ENCODE data around the gene SPAG16.

The SPAG16 gene

GRCh38 chr2:213281156-213281555, 3.1 kb upstream of the SPAG16 start:
- Mint-ChIP-seq H3K4me1 (ENCODE audit: low read depth in 2 of 2) (peaks cover 8 to 23% of the 10 kb centered on the region in 2 donors), H3K27me3 (peaks cover 15 to 25% of the 10 kb centered on the region in 2 donors), H3K9me3 (no peaks in the 10 kb centered on the region), H3K27ac (no peak overlapping the region), H3K4me3 (no peak overlapping the region), H3K36me3 (ENCODE audit: insufficient read depth) (peaks cover 15% of the 10 kb centered on the region)
- no peak for ATAC-seq (replicated peaks)
- DNase-seq: no peak

- no peak for DNase-seq
- peaks cover 15% of the 10 kb centered on the region for H3K36me3 Mint-ChIP-seq (ENCODE audit: insufficient read depth)
- no peak for ATAC-seq (replicated peaks)
- H3K27ac Mint-ChIP-seq: no peak overlapping the region
- no peaks in the 10 kb centered on the region for H3K27me3 Mint-ChIP-seq
- H3K9me3 Mint-ChIP-seq: no peaks in the 10 kb centered on the region
- peak overlapping the region; percentile 34 to 96 for H3K4me3 Mint-ChIP-seq
- H3K4me1 Mint-ChIP-seq (ENCODE audit: low read depth in 2 of 2): peaks cover 15 to 36% of the 10 kb centered on the region in 2 donors
Observed at GRCh38 chr2:213285404-213285803, 1.1 kb downstream of the SPAG16 start.

GRCh38 chr2:213286161-213286560, 1.9 kb downstream of the SPAG16 start:
- no peak for DNase-seq
- Mint-ChIP-seq H3K4me3 (no peak overlapping the region), H3K36me3 (ENCODE audit: insufficient read depth) (peaks cover 15% of the 10 kb centered on the region), H3K9me3 (no peaks in the 10 kb centered on the region), H3K4me1 (ENCODE audit: low read depth in 2 of 2) (peaks cover 15 to 38% of the 10 kb centered on the region in 2 donors), H3K27ac (no peak overlapping the region), H3K27me3 (no peaks in the 10 kb centered on the region)
- no peak for ATAC-seq (replicated peaks)

- Mint-ChIP-seq H3K4me3 (no peak overlapping the region), H3K27me3 (no peaks in the 10 kb centered on the region), H3K27ac (no peak overlapping the region), H3K4me1 (ENCODE audit: low read depth in 2 of 2) (peaks cover 14 to 39% of the 10 kb centered on the region in 2 donors), H3K36me3 (ENCODE audit: insufficient read depth) (peaks cover 6% of the 10 kb centered on the region), H3K9me3 (no peaks in the 10 kb centered on the region)
- DNase-seq (no peak), ATAC-seq (replicated peaks) (no peak)
Observed at GRCh38 chr2:213288913-213289700, 4.8 kb downstream of the SPAG16 start.

GRCh38 chr2:213290501-213290900, 6.2 kb downstream of the SPAG16 start:
- DNase-seq (no peak), ATAC-seq (replicated peaks) (no peak)
- Mint-ChIP-seq H3K27ac (peak overlapping the region in 1 of 2 donors; percentile 30), H3K27me3 (no peaks in the 10 kb centered on the region), H3K4me3 (no peak overlapping the region), H3K36me3 (ENCODE audit: insufficient read depth) (no peaks in the 10 kb centered on the region), H3K4me1 (ENCODE audit: low read depth in 2 of 2) (peaks cover 11 to 32% of the 10 kb centered on the region in 2 donors), H3K9me3 (no peaks in the 10 kb centered on the region)

- H3K9me3 Mint-ChIP-seq: no peaks in the 10 kb centered on the region
- no peak overlapping the region for H3K27ac Mint-ChIP-seq
- H3K4me1 Mint-ChIP-seq (ENCODE audit: low read depth in 2 of 2): peaks cover 4 to 12% of the 10 kb centered on the region in 2 donors
- H3K27me3 Mint-ChIP-seq: no peaks in the 10 kb centered on the region
- no peak overlapping the region for H3K4me3 Mint-ChIP-seq
- ATAC-seq (replicated peaks) (no peak), DNase-seq (no peak)
- no peaks in the 10 kb centered on the region for H3K36me3 Mint-ChIP-seq (ENCODE audit: insufficient read depth)
Observed at GRCh38 chr2:213296270-213296669, 12.0 kb downstream of the SPAG16 start.

GRCh38 chr2:213306316-213306942, 22.2 kb downstream of the SPAG16 start:
- Mint-ChIP-seq H3K27me3 (no peaks in the 10 kb centered on the region), H3K36me3 (ENCODE audit: insufficient read depth) (no peaks in the 10 kb centered on the region), H3K9me3 (peaks cover 3 to 6% of the 10 kb centered on the region in 2 donors), H3K4me3 (no peak overlapping the region), H3K4me1 (ENCODE audit: low read depth in 2 of 2) (no peaks in the 10 kb centered on the region), H3K27ac (no peak overlapping the region)
- no peak for ATAC-seq (replicated peaks)
- no peak for DNase-seq

GRCh38 chr2:213315168-213315876, 31.1 kb downstream of the SPAG16 start:
- no peaks in the 10 kb centered on the region for H3K9me3 Mint-ChIP-seq
- H3K27ac Mint-ChIP-seq: no peak overlapping the region
- no peaks in the 10 kb centered on the region for H3K27me3 Mint-ChIP-seq
- ATAC-seq (replicated peaks): no peak
- DNase-seq: no peak
- no peaks in the 10 kb centered on the region for H3K36me3 Mint-ChIP-seq (ENCODE audit: insufficient read depth)
- no peak overlapping the region for H3K4me3 Mint-ChIP-seq
- no peaks in the 10 kb centered on the region for H3K4me1 Mint-ChIP-seq (ENCODE audit: low read depth in 2 of 2)

GRCh38 chr2:213316001-213316735, 31.9 kb downstream of the SPAG16 start:
- Mint-ChIP-seq H3K4me3 (no peak overlapping the region), H3K4me1 (ENCODE audit: low read depth in 2 of 2) (no peaks in the 10 kb centered on the region), H3K27me3 (no peaks in the 10 kb centered on the region), H3K36me3 (ENCODE audit: insufficient read depth) (no peaks in the 10 kb centered on the region), H3K9me3 (no peaks in the 10 kb centered on the region), H3K27ac (no peak overlapping the region)
- ATAC-seq (replicated peaks): no peak
- no peak for DNase-seq

- Mint-ChIP-seq H3K9me3 (no peaks in the 10 kb centered on the region), H3K36me3 (ENCODE audit: insufficient read depth) (no peaks in the 10 kb centered on the region), H3K27ac (no peak overlapping the region), H3K27me3 (no peaks in the 10 kb centered on the region), H3K4me3 (no peak overlapping the region), H3K4me1 (ENCODE audit: low read depth in 2 of 2) (no peaks in the 10 kb centered on the region)
- DNase-seq (no peak), ATAC-seq (replicated peaks) (no peak)
Observed at GRCh38 chr2:213317929-213318328, 33.7 kb downstream of the SPAG16 start.

- Mint-ChIP-seq H3K36me3 (ENCODE audit: insufficient read depth) (no peaks in the 10 kb centered on the region), H3K27me3 (no peaks in the 10 kb centered on the region), H3K9me3 (no peaks in the 10 kb centered on the region), H3K4me3 (no peak overlapping the region), H3K27ac (no peak overlapping the region), H3K4me1 (ENCODE audit: low read depth in 2 of 2) (no peaks in the 10 kb centered on the region)
- ATAC-seq (replicated peaks): no peak
- DNase-seq: no peak
Observed at GRCh38 chr2:213320604-213321003, 36.3 kb downstream of the SPAG16 start.

GRCh38 chr2:213336253-213336770, 52.0 kb downstream of the SPAG16 start:
- H3K4me1 Mint-ChIP-seq (ENCODE audit: low read depth in 2 of 2): no peaks in the 10 kb centered on the region
- H3K27me3 Mint-ChIP-seq: no peaks in the 10 kb centered on the region
- no peak for DNase-seq
- H3K4me3 Mint-ChIP-seq: no peak overlapping the region
- H3K9me3 Mint-ChIP-seq: peaks cover 18 to 21% of the 10 kb centered on the region in 2 donors
- no peak for ATAC-seq (replicated peaks)
- H3K27ac Mint-ChIP-seq: no peak overlapping the region
- no peaks in the 10 kb centered on the region for H3K36me3 Mint-ChIP-seq (ENCODE audit: insufficient read depth)

GRCh38 chr2:213353419-213353818, 69.2 kb downstream of the SPAG16 start:
- Mint-ChIP-seq H3K4me3 (no peak overlapping the region), H3K36me3 (ENCODE audit: insufficient read depth) (no peaks in the 10 kb centered on the region), H3K27ac (no peak overlapping the region), H3K27me3 (no peaks in the 10 kb centered on the region), H3K9me3 (peaks cover 1 to 6% of the 10 kb centered on the region in 2 donors), H3K4me1 (ENCODE audit: low read depth in 2 of 2) (no peaks in the 10 kb centered on the region)
- DNase-seq (no peak), ATAC-seq (replicated peaks) (no peak)
